ENCODE measurements around the gene EMD. TPM values are rescaled to one million over a fixed set of nuclear protein-coding genes. Genes with fewer than 3 reads are reported as not detected.
"Not testable (repeated sequence)": the region's sequence is repeated elsewhere in the genome, so short reads cannot be mapped to it uniquely, and the experiment has no call there.

EMD gene
- total RNA-seq (2014; rRNA removed; shearing (Covaris generic)): 40.1 and 41.3 TPM in 2 replicates

DNA sequence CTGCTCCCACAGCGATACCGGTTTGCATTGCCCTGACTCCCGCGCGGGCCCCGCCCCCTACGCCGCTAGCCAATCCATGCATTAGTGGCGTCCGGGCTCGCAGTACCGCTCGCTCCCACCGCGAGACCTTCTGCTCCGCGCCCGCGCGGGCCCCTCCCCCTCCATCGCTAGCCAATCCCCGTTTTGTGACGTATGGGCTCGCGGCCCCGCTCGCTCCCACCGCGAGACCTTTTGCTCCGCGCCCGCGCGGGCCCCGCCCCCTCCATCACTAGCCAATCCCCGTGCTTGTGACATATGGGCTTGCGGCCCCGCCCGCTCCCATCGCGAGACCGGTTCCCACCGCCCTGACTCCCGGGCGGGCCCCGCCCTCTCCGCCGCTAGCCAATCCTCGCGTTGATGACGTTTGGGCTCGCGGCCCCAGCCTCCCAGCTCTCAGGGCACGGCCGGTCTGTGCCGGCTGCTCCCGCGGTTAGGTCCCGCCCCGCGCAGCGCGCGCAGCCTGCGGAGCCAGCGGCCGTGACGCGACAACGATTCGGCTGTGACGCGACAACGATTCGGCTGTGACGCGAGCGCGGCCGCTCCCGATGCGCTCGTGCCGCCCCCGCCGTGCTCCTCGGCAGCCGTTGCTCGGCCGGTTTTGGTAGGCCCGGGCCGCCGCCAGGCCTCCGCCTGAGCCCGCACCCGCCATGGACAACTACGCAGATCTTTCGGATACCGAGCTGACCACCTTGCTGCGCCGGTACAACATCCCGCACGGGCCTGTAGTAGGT is at the start of gene EMD:
Gene EMD, plus strand, starts transcription at position 497 of the 770 bp plus-strand sequence. Its CDS starts 190 bp downstream, at position 687.
- Histone ChIP-seq H3K27me3 (no peaks in the 10 kb centered on the region), H3K4me1 (peaks cover 5% of the 10 kb centered on the region; the same call in 1 of the 2 replicates), H3K9me3 (replicated peaks) (no peaks in the 10 kb centered on the region), H3K4me3 (peak within 1 kb of the TSS; percentile 89), H3K27ac (peak within 1 kb of the TSS; percentile 72), H3K36me3 (no peaks in the 10 kb centered on the region)
- DNase-seq: peak; percentile 97

DNA sequence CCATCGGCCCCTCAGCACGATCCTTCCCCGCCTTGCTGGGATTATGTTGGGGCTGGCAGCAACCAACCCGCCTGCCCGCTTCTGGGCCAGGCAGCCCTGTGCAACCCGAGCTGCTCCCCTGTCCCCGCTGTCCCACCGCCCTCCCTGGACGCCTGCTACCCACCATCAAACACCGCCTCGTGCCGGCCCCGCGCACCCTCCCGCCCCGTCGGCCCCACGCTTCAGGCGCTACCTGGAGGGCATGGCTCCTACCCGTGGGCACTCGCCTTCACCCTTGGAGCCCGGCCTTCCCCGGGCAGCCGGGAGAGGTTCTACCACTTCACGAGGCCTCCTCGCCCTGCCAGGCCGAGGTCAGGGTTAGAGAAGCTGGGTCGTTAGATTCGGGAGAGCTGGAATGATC is 46.5 kb upstream of the EMD start:
- Histone ChIP-seq H3K27me3 (no peaks in the 10 kb centered on the region), H3K9me3 (replicated peaks) (no peaks in the 10 kb centered on the region), H3K4me1 (no peaks in the 10 kb centered on the region), H3K4me3 (no peak overlapping the region), H3K27ac (no peak overlapping the region), H3K36me3 (no peaks in the 10 kb centered on the region)
- DNase-seq: no peak

DNA sequence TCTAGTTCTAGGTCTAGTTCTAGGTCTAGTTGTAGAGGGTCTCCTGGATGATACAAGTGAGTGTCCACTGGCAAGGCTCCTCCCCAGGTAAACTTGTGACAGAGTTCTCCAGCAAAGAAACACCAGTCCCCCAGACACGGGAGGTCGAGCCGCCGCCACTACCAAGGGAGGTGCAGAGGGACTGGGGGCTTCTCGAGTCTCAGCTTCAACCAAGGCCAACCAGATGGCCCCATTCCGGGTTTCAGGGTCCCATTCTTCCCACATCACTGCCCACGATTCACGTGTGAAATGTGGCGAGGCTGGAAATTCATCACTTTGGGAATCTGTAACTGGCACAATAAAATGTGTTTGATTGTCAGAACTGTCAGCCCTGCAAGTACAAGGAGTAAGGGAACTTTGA is 46.0 kb upstream of the EMD start:
- no peaks in the 10 kb centered on the region for H3K36me3 ChIP-seq
- DNase-seq: no peak
- H3K4me3 ChIP-seq: no peak overlapping the region
- H3K27me3 ChIP-seq: no peaks in the 10 kb centered on the region
- H3K27ac ChIP-seq: no peak overlapping the region
- H3K4me1 ChIP-seq: no peaks in the 10 kb centered on the region
- H3K9me3 ChIP-seq (replicated peaks): no peaks in the 10 kb centered on the region

DNA sequence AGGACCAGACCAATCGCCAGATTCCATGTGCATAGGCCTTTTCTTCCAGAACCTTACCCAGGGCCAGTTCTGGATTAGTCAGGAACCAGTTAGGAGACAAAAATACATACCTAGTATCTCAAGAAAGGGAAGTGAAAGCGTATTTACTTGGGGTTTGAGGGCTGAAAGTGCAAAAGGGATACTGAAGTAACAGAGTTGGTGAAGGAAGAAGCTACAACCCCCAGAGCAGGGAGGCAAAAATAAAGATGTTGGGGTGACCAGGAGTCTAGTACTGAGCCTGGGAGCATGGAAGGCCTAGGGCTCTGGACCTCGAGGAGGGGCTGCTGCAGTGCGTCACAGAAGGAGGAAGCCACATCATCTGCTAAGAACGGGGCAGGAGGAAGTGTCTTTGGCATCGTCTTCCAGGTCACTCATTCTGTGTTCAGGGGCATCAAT is 45.2 kb upstream of the EMD start:
- DNase-seq: no peak
- H3K27me3 ChIP-seq: no peaks in the 10 kb centered on the region
- H3K4me1 ChIP-seq: no peaks in the 10 kb centered on the region
- no peaks in the 10 kb centered on the region for H3K9me3 ChIP-seq (replicated peaks)
- no peak overlapping the region for H3K4me3 ChIP-seq
- H3K27ac ChIP-seq: no peak overlapping the region
- H3K36me3 ChIP-seq: no peaks in the 10 kb centered on the region

DNA sequence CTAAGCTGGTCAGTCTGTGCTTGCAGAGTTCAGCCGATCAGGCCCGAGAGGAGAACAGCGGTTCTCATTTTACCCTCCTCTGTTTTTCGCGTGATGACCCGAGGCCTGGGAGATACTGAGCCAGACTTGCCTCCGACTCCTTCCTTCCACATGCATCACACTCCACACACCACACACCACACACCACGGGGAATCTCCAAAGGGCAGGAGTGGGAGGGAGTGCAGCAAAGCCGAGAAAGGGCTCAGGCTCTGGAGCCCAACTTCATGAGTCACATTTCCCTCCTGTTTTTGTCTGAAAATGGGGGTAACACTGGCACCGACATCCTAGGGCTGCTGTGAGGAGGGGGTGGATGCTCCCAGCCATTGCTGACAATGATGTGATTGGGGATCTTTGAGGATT is 44.6 kb upstream of the EMD start:
- Histone ChIP-seq H3K36me3 (no peaks in the 10 kb centered on the region), H3K27ac (no peak overlapping the region), H3K9me3 (replicated peaks) (no peaks in the 10 kb centered on the region), H3K4me3 (no peak overlapping the region), H3K4me1 (no peaks in the 10 kb centered on the region), H3K27me3 (no peaks in the 10 kb centered on the region)
- no peak for DNase-seq

DNA sequence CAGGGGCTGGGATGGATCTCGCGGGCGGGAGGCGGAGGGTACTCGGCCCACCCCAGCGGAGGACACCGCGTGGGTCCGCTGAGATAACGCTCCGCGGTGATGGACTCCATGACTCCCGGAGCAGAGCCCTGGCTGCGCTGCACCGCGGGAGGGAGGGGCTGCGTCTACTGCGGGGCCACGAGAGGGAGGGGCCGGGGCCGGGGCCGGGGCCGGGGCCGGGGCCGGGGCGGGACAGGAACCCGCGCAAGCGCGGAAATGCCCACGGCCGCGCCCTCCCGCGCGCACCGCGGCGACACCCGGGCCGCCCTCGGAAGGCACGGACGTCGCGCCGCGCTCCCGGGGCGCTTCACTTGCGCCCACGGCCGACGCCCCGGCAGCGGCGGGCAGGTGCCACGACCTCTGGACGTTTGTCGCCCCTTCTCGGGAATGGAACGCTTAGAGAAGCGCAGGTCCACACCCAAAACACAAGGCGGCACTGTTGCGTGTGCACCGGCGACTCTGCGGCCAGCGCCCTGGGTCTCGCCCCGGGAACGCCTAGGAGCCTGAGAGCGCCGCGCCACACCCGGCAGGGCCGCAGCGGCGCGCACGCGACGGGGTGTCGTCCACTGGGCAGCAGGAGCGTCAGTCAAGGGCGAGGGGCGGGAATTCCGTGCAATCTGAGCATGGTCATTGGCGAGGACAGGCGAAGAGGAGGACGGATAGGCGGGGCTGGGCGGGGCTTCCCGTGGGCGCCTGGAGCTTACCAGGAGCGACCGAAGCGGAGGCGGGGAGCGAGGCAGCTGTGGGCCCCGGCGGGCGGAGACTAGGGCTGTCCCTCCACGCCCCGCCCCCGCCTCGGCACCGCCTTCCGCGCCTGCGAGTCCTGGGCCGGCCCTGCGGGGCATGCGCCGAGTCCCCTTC is 37.4 kb upstream of the EMD start:
- H3K9me3 ChIP-seq (replicated peaks); H3K27ac ChIP-seq; H3K4me1 ChIP-seq; H3K27me3 ChIP-seq; H3K36me3 ChIP-seq; H3K4me3 ChIP-seq; DNase-seq: not testable (repeated sequence)

DNA sequence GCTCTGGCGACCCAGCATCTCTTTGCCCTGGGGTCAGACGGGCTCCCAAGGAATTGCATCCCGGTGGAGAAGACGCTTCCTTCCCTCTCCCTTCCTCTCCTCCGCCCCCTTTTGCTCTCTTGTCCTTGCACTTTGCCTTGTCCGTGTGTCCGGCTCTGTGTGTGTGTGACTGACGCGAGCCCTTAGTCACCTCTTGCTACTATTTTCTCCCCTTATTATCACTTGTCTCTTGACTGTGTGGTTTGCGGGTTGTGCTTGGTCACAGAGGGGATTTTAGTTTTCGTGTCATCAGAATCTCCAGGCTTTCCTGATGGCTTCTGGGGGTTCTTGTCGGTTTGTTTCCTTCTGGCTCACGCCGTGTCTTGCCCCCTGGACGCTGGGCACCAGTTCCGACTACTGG is 36.0 kb upstream of the EMD start:
- not testable (repeated sequence) for H3K27me3 ChIP-seq; H3K4me3 ChIP-seq; H3K36me3 ChIP-seq; H3K27ac ChIP-seq; H3K4me1 ChIP-seq; H3K9me3 ChIP-seq (replicated peaks); DNase-seq

DNA sequence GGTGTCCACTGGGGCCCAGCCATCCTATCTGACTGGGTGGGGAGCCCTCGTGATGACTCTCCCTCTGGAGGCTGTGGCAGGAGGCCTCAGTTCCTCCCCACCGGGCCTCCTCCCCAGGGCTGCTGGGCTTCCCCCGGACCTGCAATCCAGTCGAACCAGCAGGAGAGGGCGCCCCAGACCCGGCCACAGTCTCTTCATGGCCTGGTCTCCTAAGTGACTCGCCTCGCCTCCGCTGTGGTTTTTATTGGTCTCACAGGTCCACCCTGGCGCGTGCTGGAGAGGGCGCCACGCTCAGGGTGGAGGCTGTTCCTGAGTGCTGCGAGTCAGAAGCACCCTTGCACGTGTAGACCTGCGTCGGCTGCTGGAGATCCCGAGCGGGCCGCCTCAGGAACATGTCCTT is 35.5 kb upstream of the EMD start:
- H3K4me1 ChIP-seq; H3K36me3 ChIP-seq; H3K27me3 ChIP-seq; H3K9me3 ChIP-seq (replicated peaks); H3K4me3 ChIP-seq; DNase-seq; H3K27ac ChIP-seq: not testable (repeated sequence)

DNA sequence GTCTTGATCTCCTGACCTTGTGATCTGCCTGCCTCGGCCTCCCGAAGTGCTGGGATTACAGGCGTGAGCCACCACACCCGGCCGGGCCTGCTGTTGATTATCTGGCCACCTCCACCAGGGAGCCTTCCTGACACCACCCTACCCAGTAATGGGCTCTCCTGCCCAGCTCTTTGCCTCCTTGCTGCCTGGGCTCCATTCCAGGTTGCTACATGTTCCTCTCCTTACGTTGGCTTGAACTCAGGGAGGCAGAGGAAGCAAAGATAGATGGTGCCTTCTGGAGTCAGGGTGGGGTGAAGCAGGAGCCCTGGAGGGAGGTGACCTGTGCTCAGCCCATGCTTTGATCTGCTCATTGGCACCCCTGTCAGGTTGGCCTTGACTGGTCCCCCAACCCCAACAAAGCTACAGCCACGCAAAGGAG is 31.0 kb upstream of the EMD start:
- DNase-seq: no peak
- Histone ChIP-seq H3K27me3 (no peaks in the 10 kb centered on the region), H3K27ac (no peak overlapping the region), H3K4me1 (no peaks in the 10 kb centered on the region), H3K36me3 (peaks cover 5% of the 10 kb centered on the region; the same call in 1 of the 2 replicates), H3K4me3 (no peak overlapping the region), H3K9me3 (replicated peaks) (no peaks in the 10 kb centered on the region)

DNA sequence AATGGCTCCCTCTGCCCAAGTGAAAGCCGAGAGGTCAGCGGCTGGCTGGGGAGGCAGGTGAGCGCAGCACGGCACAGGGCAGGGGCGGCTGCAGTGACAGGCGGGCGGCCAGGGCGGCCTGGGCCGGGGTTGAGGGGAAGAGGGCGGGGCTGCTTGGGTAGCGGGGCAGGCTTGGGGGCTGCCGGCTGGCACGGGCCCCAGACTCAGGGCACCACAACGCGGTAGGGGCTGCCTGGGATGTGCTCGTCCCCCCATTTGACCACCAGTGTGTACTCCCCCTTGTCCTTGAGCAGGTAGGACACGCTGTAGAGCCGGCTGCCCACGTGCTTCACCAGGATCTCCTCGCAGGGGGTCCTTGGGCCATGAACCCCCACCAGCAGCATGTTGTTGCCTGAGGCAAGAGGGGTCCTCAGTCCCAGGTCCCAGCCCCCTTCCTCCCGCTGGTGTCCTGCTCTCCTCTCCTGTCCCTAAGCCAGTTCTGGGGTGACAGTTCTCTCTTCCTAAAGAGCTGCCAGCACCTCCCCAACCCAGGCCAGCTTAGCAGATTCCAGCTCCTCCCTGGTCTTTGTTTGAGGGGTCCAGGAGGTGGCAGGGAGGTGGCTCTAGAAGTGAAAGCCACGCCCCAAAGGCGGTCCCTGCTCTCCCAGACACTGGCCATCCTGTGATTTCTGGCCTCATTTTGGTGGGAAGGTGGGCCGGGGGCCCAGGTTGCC is 30.3 kb upstream of the EMD start:
- Histone ChIP-seq H3K27ac (no peak overlapping the region), H3K36me3 (peaks cover 5% of the 10 kb centered on the region; the same call in 1 of the 2 replicates)
- DNase-seq: no peak

DNA sequence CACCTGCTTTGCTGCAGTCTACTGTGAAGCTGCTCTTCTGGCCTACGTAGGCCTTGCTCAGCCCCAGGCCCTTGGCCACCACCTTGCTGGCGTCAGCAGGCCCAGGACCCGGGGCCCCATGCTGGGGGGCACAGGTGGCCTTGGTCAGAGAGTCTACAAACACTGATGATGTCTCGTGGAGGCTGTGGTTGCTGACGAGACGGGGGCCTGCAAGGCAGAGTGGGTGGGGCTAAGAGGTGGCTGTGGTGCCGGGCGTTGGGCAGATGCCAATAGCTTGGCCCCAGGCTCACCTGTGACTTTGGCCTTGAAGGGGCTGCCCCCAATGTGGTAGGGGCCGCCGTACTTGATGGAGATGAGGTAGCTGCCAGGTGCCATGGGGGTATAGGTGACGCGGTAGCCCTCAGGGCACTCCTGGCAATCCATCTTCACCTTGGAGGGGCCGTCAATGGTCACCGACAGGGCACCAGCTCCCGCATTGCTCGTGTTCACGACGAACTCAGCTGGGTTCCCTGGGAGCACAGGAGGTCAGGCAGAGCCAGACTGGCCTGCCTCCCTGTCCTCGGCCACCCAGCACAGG is 29.6 kb upstream of the EMD start:
- H3K36me3 ChIP-seq: peaks cover 5% of the 10 kb centered on the region; the same call in 1 of the 2 replicates

More for the DNA sequence above, 30.3 kb upstream of the EMD start:
- Histone ChIP-seq H3K4me3 (no peak overlapping the region), H3K27me3 (no peaks in the 10 kb centered on the region), H3K9me3 (replicated peaks) (no peaks in the 10 kb centered on the region), H3K4me1 (no peaks in the 10 kb centered on the region)

DNA sequence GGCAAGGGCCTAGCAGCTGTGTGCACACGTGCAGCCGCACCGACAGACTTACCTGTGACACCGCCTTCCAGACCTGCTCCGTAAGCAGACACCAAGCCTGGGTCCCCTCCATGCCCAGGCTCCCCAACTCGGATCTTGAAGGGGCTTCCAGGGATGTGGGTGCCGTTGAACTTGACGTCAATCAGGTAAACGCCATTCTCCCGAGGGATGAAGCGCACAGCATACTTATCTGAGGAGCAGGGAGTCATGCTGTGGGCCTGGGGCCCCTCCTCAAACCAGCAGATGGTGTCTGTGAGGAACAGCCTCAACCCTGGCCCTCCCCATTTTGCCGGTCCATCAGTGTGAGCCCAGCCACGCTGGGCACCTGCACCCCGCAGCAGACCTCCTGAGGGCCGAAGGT is 29.1 kb upstream of the EMD start:
- no peak overlapping the region for H3K4me3 ChIP-seq
- H3K4me1 ChIP-seq: no peaks in the 10 kb centered on the region
- H3K36me3 ChIP-seq: peaks cover 5% of the 10 kb centered on the region; the same call in 1 of the 2 replicates
- DNase-seq: no peak
- H3K27me3 ChIP-seq: no peaks in the 10 kb centered on the region
- H3K9me3 ChIP-seq (replicated peaks): no peaks in the 10 kb centered on the region
- H3K27ac ChIP-seq: no peak overlapping the region

More for the DNA sequence above, 29.6 kb upstream of the EMD start:
- H3K4me1 ChIP-seq: no peaks in the 10 kb centered on the region
- no peak overlapping the region for H3K27ac ChIP-seq
- H3K4me3 ChIP-seq: no peak overlapping the region
- no peaks in the 10 kb centered on the region for H3K27me3 ChIP-seq
- DNase-seq: no peak
- no peaks in the 10 kb centered on the region for H3K9me3 ChIP-seq (replicated peaks)

DNA sequence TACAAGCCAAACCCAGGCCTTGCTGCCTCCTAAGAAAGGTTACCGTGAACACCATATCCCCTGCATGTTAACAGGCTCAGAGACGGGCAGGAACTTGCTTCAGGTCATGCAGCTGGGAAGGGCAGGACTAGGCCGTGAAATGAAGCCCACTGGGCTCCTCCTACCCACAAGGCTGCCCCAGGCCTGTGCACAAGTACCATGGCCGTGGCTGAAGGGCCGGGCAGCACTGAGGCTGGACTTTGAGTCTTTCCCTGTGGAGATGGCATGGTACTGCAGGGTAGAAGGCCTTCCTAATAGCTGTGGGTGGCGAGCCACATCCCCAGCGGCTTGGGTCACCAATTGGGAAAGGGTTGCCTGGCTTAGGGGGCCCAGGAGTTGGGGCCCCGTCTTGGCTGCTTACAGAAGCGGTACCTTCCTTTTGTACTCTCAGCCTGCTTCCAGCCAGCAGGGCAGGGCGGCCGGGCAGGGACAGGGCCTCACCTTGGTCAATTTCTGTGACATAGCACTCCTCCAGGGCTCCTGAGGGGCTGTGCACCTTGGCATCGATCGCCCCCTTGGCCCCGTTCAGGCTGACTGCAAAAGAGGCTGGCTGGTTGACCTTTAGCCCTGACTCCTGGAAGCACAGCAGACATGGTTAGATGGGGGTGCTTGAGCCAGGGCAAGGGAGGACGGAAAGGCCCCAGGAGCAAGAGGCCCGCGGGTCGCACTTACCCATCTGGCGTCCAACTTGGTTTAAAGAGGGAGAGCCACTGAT is 28.5 kb upstream of the EMD start:
- Histone ChIP-seq H3K36me3 (peaks cover 5% of the 10 kb centered on the region; the same call in 1 of the 2 replicates), H3K27me3 (no peaks in the 10 kb centered on the region), H3K4me3 (no peak overlapping the region), H3K4me1 (no peaks in the 10 kb centered on the region), H3K27ac (no peak overlapping the region), H3K9me3 (replicated peaks) (no peaks in the 10 kb centered on the region)
- DNase-seq: no peak
